Right hindlimb (tissue), 1 donor: ENCODE measurements around the gene TNFRSF4.

Experiments
- DNase-seq: peaks from one replicate; pipeline ENCODE4 v3.0.0-alpha.2; 2018

TNFRSF4 gene

DNA sequence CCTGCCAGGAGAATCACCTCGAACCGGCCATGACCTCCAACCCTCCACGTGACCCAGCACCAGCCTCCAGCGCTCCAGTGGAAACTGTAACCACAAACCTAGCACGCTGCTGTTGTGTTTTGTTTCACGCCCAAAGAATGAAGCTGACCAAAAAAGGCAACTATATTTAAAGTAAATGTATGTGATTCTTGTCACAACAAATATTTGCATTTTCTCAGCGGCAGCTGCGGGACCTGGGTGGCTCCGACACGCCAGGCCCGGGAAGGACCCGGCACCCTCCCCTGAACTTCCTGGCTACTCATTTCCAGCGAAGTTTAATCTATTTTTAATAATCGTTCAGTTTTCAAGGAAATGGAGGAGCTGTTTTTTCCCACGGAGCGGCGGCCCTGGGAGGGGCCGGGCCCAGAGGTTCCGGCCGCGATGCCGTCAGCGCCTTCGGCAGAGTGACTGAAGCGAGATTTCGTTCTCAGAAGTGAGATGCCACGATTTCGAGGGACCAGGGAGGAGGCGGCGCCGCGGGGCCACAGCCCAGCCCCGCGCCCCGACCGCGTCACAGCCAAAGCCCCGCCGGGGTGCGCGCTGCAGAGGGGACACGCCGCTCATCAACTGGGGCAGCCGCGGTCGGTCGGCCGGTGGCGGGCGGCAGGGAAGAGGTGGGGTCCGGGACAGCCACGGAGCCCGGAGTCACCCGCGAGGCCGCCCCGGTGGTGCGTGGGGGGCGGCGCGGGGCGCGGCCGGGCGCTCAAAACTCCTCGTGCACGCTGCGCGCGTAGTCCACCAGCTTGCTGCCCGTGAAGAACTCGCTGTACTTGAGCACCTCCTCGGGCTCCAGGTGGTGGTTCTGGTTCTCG lies 3.0 kb upstream of the TNFRSF4 start:
- DNase-seq = no peak

DNA sequence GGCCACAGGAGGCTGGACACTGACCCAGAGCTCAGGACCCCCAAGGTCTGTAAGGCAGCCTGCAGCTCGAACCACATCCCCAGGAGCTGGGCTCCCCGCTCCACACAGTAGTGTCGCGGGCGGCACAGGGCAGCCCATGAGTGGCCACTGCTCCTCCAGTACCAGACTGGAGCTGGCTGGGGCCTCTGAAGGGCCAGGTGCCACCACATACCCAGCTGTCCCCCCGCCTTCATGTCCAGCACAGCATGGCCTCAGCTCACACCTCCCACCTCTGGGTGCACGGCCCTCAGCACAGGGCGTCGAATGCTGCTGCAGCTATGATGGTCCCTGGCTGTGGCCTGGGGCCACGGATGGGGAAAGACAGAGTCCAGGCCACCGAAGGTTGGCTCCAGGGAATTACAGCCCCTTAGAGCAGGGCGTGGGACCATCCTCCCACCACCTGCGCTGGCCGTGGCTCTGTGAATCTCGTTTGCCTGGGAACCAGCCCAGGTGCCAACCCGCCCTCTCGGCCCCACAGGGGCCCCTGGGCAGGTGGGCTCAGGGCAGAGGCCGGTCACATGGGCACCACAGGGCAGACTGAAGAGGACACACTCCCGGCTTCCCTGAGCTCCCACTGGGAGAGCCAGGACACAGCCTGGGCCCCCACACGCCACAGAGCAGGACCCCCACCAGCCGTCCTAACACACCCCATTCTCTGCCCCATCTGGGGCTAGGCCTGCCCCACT lies 2.1 kb upstream of the TNFRSF4 start:
- no peak for DNase-seq

DNA sequence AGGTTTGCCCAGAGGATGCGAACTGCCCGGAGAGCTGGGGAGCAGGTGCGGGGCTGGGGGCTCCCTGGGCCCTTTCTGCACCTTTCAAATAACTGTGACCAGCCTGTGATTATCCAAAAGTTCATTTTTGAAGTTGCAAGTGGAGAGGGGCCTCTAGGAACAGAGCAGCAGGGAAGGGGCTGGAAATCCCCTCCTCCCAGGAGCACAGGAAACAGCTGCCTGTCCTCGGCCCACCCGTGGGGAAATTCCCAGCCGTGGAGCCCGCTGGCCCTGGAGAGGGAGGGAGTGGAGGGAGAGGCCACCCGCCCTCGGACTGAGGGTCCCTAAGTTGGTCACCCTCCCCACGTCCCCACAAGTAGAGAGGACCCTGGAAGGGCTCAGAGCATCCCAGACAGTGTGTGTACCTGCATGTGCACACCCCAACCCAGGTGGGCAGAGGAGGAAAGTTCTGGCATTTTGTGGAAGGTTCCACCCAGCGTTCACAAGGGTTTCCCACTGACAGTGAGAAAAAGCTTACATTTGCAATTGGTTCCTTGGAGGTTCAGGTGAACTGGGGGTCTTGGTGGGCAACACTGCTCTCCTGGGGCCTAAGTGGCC lies 1.2 kb upstream of the TNFRSF4 start:
- DNase-seq = no peak

DNA sequence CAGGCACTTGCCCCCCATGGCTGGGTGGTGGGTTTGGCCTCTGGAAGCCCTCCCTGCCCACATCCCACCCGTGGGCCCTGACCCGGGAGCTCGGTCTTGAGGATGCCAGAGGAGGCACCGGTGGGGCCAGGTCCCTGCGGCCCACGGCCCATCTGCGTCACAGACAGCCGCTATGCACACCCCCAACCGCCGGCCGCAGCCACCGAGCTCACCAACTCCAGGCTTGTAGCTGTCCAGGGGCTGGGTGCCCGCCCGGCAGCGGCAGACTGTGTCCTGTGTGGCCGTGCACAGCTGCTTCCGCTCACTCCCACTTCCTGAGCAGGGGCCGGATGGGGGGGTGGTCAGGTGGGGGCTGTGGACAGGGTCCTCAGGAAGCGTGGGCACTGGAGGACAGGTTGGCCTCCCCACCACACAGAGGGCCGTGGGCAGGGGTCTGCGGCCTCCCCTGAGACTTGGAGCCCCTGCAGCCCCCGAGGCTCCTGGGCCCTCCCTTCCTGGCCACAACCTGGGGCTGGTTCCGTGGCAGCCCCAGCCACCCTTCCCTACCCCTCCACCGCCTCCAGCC lies 1.1 kb downstream of the TNFRSF4 start:
- peak; percentile 71 for DNase-seq

DNA sequence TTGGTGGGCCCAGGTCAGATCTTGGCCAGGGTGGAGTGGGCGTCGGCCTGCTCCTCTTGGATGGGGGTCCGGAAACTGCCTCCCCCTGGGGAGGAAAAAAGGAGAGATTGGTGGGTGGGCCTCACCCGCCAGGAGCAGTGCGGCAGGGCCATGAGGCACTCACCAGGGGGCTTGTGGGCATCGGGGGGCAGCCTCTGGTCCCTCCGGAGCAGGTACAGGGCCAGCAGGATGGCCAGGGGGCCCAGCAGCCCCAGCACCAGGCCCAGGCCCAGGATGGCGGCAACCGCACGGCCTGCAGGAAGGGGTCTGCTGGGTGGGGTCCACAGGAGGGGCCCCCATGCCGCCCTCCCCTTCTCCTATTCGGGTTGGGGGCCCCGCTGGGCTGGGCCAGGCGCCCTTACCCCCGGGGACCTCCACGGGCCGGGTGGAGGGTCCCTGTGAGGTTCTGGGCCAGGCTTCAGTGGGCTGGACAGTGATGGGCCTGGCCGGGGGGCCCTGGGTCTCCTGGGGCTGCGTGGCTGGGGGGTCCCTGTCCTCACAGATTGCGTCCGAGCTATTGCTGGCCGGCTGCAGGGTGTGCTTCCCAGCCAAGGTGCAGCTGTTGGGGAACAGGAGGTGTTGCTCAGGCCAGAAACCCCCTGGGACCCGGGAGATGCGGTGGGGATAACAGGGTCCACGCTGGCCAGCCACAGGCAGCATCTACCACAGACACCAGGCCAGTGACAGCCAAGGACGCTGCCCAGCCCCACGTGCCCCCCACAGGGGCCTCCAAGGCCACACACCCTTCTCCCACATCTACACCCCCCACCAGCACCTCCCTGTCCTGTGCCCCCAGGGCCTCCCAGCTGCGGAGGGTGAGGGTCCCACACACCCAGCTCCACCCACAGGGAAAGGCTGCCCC lies 2.2 kb downstream of the TNFRSF4 start:
- peak; percentile 23 for DNase-seq

DNA sequence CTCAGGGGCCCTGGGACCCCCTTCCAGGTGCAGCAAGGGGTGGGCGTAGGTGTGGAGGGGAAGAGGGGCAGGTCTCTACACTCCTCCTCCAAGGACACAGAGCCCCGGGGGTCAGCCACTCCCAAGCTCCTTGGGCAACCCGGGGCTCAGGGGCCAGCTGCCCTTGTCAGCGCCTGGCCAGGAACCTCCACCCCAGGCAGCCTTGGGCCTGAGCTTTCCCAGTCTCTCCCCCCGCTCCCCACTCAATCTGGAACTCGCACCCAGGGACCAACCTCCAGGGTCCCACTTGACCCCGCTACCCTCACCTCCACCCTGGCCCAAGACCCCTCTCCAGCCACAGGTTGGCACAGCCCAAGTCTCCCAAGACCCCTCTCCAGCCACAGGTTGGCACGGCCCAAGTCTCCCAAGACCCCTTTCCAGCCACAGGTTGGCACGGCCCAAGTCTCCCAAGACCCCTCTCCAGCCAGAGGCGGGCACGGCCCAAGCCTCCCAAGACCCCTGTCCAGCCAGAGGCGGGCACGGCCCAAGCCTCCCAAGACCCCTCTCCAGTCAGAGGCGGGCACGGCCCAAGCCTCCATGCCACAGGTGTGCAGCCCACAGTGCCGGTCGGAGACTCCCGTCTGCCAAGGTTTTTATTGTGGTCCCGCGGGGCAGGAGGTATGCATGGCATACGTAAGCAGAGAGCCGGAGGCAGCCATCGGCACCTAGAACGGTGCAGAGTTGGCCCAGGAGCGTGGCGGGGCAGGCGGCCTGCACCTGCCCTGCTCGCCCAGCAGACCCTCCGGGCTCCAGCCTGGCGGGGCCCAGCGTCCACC lies 3.0 kb downstream of the TNFRSF4 start:
- peak; percentile 14 for DNase-seq

DNA sequence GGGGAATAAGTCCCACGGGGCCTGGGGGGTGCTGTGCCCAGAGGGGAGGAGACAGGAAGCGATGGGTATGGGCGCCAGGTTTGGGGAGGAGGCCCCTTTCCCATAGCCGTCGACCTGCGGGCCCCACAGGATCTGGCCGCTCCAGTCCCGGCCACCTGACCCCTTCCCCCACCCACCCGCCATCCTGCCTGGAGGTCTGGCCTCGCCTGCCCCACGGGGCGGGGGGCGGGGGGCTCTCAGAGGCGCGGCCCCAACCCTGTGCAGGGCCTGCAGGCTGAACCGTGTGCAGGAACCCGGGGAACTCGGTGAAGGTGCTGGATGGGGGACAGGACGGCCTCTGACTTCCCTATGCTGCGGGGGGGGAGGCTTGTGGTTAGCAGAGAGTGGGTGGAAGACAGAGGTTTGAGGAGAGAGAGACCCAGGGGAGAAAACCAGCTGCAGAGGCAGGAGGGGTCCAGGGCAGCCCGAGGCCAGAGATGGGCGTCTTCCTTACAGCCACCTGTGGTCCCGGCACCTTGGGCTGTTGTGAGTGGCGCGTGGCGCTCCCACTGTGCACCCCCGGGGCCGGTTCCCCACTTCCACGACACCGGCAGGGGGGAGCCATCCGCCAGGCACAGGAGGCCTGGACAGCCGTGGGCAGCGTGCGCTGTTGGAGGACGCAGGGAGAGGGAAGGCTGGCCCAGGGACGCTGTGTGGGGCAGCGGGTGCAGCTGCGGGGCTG lies 5.1 kb downstream of the TNFRSF4 start:
- DNase-seq = peak; percentile 41

DNA sequence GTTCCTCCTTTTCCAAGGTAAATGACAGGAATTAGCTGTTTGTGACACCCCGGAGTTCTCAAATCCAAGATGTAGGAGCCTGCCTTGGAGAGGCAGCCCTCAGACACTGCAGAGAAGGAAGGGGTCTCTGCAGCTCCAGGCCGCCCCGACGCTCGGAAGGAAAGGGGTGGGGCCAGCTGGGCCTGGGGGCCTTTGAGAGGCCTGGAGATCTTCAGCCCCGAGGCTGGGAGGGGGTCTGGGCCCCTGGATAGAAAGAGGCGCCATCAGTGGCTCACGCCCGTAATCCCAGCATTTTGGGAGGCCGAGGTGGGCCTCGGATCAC lies 6.4 kb downstream of the TNFRSF4 start:
- peak; percentile 16 for DNase-seq

DNA sequence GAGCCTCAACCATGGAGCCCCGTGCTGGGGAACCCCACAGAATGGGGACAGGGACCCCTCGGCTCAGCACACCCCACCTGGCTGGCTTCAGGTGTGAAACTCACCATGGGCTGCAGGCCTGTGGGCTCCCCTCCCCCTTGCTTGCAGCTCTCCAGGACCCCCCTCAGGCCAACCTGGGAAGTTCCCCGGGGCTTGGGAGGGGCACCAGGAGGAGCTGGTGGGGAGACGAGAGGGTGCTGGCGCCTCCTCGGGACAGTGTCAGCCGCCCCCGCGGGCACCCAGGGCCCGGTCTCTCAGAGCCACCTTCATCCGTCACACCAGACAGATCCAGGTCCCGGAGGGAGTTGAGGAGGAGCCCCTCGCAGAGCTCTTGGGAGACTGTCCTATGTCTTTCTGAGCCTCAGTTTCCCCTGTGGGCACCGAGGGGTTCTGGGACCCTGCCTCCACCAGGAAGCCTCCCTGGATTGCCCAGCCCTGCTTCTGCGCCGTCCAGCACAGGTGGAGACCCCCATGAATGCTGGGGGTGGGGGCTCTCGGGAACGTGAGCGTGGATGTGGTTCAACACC lies 6.9 kb downstream of the TNFRSF4 start:
- peak; percentile 19 for DNase-seq

DNA sequence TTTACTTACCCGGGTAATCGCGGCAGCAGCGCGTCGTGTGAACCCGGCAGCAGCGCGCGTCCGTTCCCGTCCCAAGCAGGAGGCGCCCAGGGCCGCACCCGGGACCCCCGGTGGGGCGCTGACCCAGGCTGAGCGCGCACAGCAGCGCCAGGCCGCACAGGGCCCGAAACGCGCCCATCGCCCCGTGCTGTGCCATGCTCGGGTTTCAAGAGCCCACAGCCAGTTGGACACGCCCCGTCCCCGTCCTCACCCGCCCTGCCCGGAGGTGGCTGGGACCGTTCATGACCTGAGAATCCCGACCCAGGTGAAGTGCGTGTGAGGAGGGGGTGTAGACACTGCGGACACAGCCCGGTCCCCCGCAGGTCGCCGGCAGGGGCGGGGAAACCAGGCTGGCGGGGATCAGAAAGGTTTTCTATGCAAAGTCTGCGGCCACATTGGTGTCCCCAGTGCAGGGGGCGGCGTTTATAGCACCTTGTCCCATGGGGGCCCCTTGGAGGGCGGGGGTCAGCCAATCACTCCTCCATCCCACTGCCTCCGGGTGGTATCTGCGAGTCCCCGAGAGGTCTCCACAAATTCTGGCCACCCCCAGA lies 7.5 kb downstream of the TNFRSF4 start, which contains the start of gene TNFRSF18:
Gene TNFRSF18, minus strand, starts transcription at position 217 of the 590 bp plus-strand sequence. Its CDS starts 21 bp downstream, at position 196.
- peak; percentile 26 for DNase-seq

DNA sequence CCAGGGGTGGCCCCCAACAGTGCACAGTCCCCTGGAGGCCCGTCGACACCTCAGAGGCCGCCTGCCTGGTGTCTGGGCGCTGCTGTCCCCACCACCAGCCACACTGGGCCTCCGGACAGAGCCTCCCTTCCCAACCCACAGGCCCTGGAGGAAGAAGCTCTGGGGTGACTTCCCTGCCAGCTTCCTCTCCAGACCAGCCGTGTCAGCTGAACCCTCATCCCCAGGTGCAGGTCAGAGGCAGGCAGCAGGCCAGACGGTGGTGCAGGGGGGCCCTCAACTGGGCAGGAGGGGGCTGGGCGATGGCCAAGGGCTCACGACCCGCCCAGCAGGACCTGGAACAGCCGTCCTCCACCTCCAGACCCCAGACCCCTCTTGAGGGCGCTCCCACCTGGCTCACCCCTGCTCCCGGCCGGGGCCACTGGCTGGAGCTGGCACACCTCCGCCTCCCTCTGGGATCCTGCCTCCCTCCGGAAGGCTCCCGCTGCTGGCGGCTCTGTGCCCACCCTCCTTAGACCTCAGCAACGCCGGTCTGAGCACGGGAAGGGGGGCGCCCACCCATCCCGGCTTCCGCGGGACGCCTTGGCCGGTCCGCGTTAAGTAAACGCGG lies 8.1 kb downstream of the TNFRSF4 start:
- DNase-seq = peak; percentile 25

DNA sequence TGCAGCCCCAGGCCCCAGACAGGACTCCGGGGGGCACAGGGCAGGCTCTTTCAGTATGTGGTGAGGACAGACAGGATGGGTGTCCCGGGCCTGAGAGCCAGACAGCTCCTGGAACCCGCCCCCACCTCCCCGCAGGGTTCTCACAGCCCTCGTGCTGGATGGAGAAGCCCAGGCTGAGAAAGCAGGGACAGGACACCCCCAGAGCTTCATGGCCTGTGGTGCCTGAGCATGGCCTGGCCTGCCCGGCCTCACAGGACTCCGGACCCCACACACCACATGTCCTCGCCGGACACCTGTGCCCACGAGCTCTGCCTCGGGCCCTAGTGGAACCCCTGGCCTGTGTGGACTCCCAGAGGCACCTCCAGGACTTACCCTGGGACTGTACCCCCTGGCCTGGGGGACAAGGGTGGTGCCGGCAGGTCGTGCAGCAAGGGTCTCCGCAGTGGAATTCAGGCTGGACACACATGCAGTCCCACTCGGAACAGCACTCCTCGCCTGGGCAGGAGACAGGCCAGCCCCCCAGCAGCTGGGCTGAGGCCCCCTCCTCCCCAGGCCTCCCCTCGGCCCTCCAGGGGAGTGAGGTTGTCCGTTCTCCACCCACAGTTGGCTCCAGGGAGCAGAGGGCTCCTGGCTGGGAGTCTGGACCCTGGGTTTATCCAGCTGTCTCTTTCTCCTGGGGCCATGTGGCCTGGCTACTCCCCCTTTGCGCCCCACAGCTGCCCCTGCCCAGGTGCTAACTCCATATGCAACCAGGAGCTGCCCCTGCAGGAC lies 8.8 kb downstream of the TNFRSF4 start:
- peak; percentile 16 for DNase-seq

DNA sequence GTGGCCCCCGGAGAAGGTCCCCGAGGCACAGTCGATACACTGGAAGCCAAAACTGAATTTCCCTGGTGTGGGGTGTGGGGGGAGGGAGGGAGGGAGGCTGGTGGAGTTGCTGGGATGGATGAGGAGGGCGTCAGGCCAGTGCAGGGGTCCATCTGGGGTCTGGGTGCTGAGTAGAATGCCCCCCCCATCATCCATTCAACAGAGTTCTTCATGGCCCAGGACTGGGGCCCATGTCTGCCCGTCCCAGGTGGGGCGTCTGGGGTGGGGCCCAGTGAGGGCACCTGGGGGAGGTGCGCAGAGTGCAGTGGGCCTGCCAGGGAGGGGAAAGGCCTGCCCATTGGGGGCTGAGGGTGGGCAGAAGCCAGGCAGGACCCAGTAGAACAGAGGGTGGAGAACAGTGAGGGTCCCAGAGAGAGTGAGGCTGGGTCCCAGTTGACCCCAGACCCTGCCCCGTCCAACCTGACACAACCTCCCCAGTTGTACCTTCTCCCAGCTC lies 9.5 kb downstream of the TNFRSF4 start:
- DNase-seq = peak; percentile 16

DNA sequence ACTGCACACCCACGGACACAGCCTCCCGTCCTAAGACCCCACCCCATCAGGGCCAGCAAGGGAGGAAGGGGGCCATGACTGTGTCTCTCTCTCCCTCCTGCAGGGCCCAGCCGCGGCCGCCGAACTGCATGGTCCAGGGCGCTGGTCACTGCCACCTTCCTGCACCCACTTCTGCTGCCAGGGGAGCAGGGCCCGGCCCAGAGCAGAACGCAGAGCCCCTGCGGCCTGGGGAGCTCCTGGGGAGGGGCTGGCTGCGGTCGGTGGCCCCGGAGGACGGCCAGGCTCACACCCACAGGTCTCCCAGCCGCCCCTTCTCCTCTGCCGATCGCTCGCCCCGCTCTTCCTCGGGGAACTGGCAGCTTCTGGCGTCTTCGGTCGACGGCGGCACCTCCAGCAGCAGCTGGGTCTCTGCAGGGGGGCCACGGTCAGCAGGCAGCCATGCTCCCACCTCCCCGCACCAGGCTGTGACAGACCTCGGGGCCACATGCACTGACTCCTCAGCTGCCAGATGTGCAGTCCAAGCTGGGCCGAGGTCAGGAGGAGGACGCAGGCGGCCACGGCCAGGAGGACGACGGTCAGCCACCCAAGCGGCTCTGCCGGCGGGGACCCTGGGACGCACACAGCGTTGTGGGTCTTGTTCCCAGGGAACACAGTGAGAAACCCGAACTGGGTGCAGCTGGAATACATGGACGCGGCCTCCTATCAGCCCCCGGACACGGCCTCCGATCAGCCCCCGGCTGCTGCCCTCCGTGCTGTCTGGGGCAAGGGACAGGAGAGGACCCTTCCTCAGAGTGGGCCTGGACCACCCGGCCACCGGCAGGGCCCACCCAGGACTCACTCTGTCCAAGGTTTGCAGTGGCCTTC lies 10.2 kb downstream of the TNFRSF4 start:
- peak; percentile 27 for DNase-seq

DNA sequence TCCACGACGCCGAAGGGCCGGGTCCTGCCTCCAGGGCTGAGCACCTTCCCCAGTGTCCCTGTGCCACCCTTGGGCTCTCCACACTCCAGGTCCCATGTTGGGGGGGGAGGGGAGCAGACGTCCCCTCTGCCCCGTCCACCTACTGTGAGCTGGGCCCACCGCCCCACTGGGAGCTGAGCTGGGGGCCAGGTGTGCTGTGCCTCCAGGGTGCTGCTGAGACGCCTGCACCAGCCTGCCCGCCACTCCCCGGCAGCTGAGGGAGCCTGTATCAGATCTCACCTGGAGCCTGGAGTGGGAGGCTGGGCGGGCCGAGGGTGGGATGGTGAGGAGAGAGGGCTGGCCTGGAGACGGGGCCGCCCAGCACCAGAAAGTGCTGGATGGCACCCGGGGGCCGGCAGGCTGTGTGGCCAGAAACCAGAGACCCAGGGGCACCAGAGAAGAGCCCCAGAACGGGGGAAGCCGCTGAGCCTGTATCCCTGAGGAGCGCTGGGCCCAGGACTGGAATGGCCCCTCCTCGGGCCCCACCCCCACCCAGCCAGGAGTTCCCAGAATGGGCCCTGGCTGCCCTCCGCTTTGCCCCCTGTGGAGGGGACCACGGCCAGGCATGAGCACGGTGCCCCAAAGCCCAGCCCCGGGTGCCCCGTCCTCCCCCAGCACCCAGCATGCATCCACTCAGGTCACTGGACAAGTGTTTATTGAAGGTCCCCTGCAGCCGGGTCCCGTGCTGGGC lies 11.0 kb downstream of the TNFRSF4 start:
- peak; percentile 18 for DNase-seq

DNA sequence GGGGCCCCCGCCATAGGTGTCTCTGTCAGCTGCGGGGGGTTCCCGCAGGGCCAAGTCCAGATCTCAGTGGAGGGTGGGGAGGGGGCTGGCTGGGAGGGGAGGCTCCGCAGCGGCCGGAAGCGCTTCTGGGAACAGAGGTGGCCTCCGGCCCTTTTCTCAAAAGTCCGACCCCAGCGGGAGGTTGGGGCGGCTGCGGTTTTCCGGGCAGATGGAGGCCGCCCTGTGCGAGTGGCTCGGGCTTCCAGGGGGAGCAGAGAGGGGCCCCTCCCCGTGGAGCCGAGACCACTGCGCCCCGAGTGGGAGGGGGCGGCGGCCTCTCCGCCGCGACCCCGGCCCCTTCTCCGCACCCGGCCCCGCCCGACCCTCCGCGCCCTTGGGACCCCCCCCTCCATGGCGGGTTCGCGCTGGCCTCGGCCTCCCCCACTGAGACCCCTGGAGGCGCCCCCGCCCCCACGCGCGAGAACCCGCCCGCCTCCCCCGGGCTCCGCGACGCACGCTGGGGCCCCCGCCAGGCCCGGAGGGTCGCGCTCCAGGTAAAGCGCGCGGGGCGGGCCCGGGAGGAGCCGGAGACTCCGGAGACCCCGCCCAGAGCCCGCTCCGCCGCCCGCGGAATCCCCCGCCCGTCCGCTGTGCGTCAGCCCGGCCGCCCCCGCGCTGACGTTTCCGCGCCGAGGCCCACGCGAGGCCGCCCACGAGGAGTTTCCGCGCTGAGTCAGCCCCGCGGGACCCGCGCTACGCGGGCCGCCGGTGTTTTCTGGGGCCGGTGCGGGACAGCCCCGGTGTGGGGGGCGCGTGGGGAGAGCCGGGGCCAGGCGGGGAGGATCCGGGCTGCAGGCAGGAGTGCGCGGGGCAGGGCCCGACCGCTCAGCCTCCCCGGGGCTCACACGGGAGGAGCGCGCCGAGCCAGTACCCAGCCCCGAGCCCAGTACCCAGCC lies 12.8 kb downstream of the TNFRSF4 start:
- peak; percentile 60 for DNase-seq
